CD4-positive, alpha-beta T cell (primary cell): ENCODE measurements around the gene GNPTAB. TPM values are rescaled to one million over a fixed set of nuclear protein-coding genes. Genes with fewer than 3 reads are reported as not detected.

ENCODE experiments used
- ATAC-seq: fragments of 200-7000 bp; cut with Tn5 transposase; one replicate; pipeline ENCODE4 v1.10.0; 2022; ENCODE audit warnings: mild to moderate bottlenecking; ENCODE audit not compliant: poor library complexity
- CTCF ChIA-PET: fragments of 350-600 bp; sonication (Branson Sonifier 250); formaldehyde crosslinking; loops from one replicate; lab custom pipeline; 2021; ENCODE audit warnings: antibody characterized with exemption, inconsistent platforms; lab: Charles Lee
- POLR2A ChIA-PET: fragments of 350-600 bp; sonication (Branson Sonifier 250); formaldehyde crosslinking; loops from one replicate; lab custom pipeline; 2021; ENCODE audit warnings: antibody characterized with exemption, inconsistent platforms; lab: Charles Lee
- DNase-seq, 14 experiments: peaks; one replicate each; pipeline ENCODE4 v3.0.0-alpha.2; 2013 to 2020; ENCODE audit warnings: mixed read lengths in 2 of 14
- H3K27ac ChIP-seq, 2 donors: one replicate each; pipeline versions ENCODE4 v1.5.1 to v1.7.0; 2013; ENCODE audit warnings: low read length in 2 of 2, low read depth in 1 of 2, mild to moderate bottlenecking in 1 of 2
- H3K27me3 ChIP-seq, 2 experiments: 1 replicate in 1 of 2; 2 replicates in 1 of 2; pipeline versions ENCODE4 v1.6.1 to v1.7.0; 2013; ENCODE audit warnings: low read length in 2 of 2, control low read depth in 1 of 2, mild to moderate bottlenecking in 1 of 2, moderate library complexity in 1 of 2; ENCODE audit not compliant: insufficient read depth in 2 of 2, control insufficient read depth in 1 of 2
- H3K36me3 ChIP-seq: one replicate; pipeline ENCODE4 v1.6.1; 2013; ENCODE audit warnings: low read length, control low read depth; ENCODE audit not compliant: insufficient read depth
- H3K4me1 ChIP-seq: one replicate; pipeline ENCODE4 v1.6.1; 2013; ENCODE audit warnings: low read length, control low read depth; ENCODE audit not compliant: insufficient read depth
- H3K4me3 ChIP-seq: one replicate; pipeline ENCODE4 v1.5.1; 2013; ENCODE audit warnings: mild to moderate bottlenecking, low read length, moderate library complexity
- H3K9me3 ChIP-seq, 2 experiments: 1 replicate in 1 of 2; 2 replicates in 1 of 2; pipeline versions ENCODE4 v1.6.1 to v1.7.0; 2013; ENCODE audit warnings: low read length in 2 of 2, mild to moderate bottlenecking in 2 of 2, control low read depth in 1 of 2, moderate library complexity in 1 of 2; ENCODE audit not compliant: control insufficient read depth in 1 of 2, insufficient read depth in 1 of 2
- H3K27ac Mint-ChIP-seq: one replicate; pipeline ENCODE4 v1.8.0; 2020; ENCODE audit warnings: mixed read lengths
- H3K27me3 Mint-ChIP-seq: one replicate; pipeline ENCODE4 v1.8.0; 2021; ENCODE audit warnings: mixed read lengths
- H3K36me3 Mint-ChIP-seq: one replicate; pipeline ENCODE4 v1.8.0; 2021; ENCODE audit warnings: low read depth, mixed read lengths
- H3K4me1 Mint-ChIP-seq: one replicate; pipeline ENCODE4 v1.8.0; 2021; ENCODE audit warnings: low read depth, mixed read lengths
- H3K4me3 Mint-ChIP-seq: one replicate; pipeline ENCODE4 v1.8.0; 2020; ENCODE audit warnings: mild to moderate bottlenecking, mixed read lengths
- H3K9me3 Mint-ChIP-seq: one replicate; pipeline ENCODE4 v1.8.0; 2020; ENCODE audit warnings: mixed read lengths
- intact Hi-C, 2 experiments: fragments of 100-400 bp; cut with DNase I in 1 of 2; cut with micrococcal nuclease in 1 of 2; formaldehyde crosslinking; loops; one replicate each; pipeline versions ENCODE4 v1.15.1 to v1.9.0; 2023 to 2025; cut with DNase I, micrococcal nuclease
- total RNA-seq, 174 experiments: library from RNA in 2 of 174; stranded (reverse) in 2 of 174; gene quantifications; one replicate each; pipeline ENCODE4 v1.2.3 and lab custom pipeline; 2021 to 2026
- TF ChIP-seq, protein P1 (sequence below): fragments of 200-600 bp; IDR thresholded peaks from one replicate; pipeline ENCODE4 v1.8.0; 2022; ENCODE audit warnings: antibody characterized with exemption, mild to moderate bottlenecking

Gene GNPTAB
- total RNA-seq, 2 experiments from 2014 or later, result 38.2 to 43.8 TPM

DNA sequence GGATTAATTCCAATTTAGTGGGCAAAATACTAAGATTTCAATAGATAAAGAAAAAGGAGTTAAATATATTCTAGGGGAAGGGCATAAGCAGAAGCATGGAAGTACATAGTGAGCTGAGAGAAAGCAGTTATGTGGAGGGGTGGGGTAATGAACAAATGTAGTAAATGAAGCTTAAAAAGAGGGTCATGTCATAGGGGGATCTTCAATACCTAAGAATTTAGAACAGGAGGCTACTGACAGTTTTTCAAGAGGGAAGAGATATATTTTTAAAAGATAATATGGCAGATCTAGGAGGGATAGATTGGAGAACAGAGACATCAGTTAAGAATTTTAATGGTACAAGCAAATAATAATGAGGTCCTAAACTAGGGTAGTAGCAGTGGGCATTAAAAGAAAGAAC, 100.9 kb downstream of the GNPTAB start:
- H3K4me1 ChIP-seq, result no peaks in the 10 kb centered on the region
- ChIA-PET CTCF (interaction anchor here (0.6 kb wide), 1 partner anchor 150 kb away, joined by 3 read pairs; no protein-coding TSS in a partner anchor), POLR2A (no interaction called here)
- Mint-ChIP-seq H3K9me3 (no peaks in the 10 kb centered on the region), H3K4me3 (no peak overlapping the region), H3K27me3 (no peaks in the 10 kb centered on the region), H3K4me1 (no peaks in the 10 kb centered on the region), H3K27ac (no peak overlapping the region), H3K36me3 (peaks cover 35% of the 10 kb centered on the region)
- no peaks in the 10 kb centered on the region for H3K9me3 ChIP-seq
- no peaks in the 10 kb centered on the region for H3K27me3 ChIP-seq
- H3K27ac ChIP-seq, result no peak overlapping the region
- H3K36me3 ChIP-seq, result no peaks in the 10 kb centered on the region
- TF ChIP-seq, protein P1, sequence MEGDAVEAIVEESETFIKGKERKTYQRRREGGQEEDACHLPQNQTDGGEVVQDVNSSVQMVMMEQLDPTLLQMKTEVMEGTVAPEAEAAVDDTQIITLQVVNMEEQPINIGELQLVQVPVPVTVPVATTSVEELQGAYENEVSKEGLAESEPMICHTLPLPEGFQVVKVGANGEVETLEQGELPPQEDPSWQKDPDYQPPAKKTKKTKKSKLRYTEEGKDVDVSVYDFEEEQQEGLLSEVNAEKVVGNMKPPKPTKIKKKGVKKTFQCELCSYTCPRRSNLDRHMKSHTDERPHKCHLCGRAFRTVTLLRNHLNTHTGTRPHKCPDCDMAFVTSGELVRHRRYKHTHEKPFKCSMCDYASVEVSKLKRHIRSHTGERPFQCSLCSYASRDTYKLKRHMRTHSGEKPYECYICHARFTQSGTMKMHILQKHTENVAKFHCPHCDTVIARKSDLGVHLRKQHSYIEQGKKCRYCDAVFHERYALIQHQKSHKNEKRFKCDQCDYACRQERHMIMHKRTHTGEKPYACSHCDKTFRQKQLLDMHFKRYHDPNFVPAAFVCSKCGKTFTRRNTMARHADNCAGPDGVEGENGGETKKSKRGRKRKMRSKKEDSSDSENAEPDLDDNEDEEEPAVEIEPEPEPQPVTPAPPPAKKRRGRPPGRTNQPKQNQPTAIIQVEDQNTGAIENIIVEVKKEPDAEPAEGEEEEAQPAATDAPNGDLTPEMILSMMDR, result no peak
- H3K4me3 ChIP-seq, result no peak overlapping the region
- intact Hi-C loops, result no loop called here
- DNase-seq (no peak), ATAC-seq (no peak)

DNA sequence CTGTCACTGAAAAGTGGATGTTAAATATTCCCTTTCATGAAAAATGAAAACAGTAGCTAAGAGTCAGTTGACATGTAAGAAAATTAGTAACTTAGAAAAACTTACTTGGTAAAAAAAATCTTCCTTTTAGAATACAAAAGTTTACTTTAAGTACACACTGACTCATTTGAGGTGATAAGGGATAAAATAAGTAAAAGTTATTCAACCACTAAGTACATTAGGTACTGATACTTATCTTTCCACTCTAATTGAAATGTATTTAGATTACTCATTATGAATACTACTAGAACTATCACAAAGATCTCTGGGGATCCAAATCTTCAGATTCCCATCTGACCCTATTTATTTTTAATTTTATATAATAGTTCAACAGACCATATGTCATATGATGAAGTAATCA, 103.7 kb downstream of the GNPTAB start:
- H3K27ac Mint-ChIP-seq, result no peak overlapping the region
- H3K4me3 ChIP-seq, result no peak overlapping the region
- no peak for ATAC-seq
- H3K36me3 Mint-ChIP-seq, result peaks cover 26% of the 10 kb centered on the region
- peaks cover 3% of the 10 kb centered on the region for H3K36me3 ChIP-seq
- H3K27me3 Mint-ChIP-seq, result no peaks in the 10 kb centered on the region
- no peak for DNase-seq
- no peaks in the 10 kb centered on the region for H3K27me3 ChIP-seq
- no peaks in the 10 kb centered on the region for H3K9me3 ChIP-seq
- ChIA-PET POLR2A (no interaction called here), CTCF (no interaction called here)
- no peaks in the 10 kb centered on the region for H3K4me1 ChIP-seq
- no peaks in the 10 kb centered on the region for H3K9me3 Mint-ChIP-seq
- TF ChIP-seq, protein P1, result no peak
- no peaks in the 10 kb centered on the region for H3K4me1 Mint-ChIP-seq
- H3K4me3 Mint-ChIP-seq, result no peak overlapping the region
- no peak overlapping the region for H3K27ac ChIP-seq
- intact Hi-C loops, result no loop called here

DNA sequence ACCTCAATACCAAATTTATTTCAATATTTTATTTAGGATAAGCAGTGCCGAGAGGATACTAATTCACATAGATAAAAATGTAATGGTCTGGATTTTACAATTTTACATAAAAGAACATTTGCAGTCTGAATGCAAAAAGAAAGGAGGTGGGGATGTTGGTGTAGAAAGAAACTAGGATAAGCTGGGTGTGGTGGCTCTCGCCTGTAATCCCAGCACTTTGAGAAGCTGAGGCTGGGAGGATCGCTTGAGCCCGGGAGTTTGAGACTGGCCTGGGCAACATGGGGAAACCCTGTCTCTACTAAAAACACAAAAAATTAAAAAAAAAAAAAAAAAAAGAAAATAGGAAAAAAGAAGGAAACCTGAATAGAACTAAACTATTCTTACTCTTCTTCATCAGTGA, 108.4 kb downstream of the GNPTAB start:
- Histone ChIP-seq H3K36me3 (peaks cover 3% of the 10 kb centered on the region), H3K4me1 (no peaks in the 10 kb centered on the region), H3K4me3 (no peak overlapping the region), H3K9me3 (no peaks in the 10 kb centered on the region), H3K27ac (no peak overlapping the region), H3K27me3 (no peaks in the 10 kb centered on the region)
- DNase-seq (no peak), ATAC-seq (no peak)
- no peak overlapping the region for H3K4me3 Mint-ChIP-seq
- H3K27ac Mint-ChIP-seq, result no peak overlapping the region
- POLR2A ChIA-PET, result interaction anchor here (0.7 kb wide), 1 partner anchor 76 kb away, joined by 4 read pairs; no protein-coding TSS in a partner anchor
- no peaks in the 10 kb centered on the region for H3K27me3 Mint-ChIP-seq
- intact Hi-C loops, result no loop called here
- no peaks in the 10 kb centered on the region for H3K4me1 Mint-ChIP-seq
- peaks cover 17% of the 10 kb centered on the region for H3K36me3 Mint-ChIP-seq
- TF ChIP-seq, protein P1, result no peak
- CTCF ChIA-PET, result interaction anchor here (1.1 kb wide), 1 partner anchor 19 kb away, joined by 3 read pairs; no protein-coding TSS in a partner anchor
- H3K9me3 Mint-ChIP-seq, result no peaks in the 10 kb centered on the region
